HUDEP-2 (cell line): ENCODE results near the gene TMEM106B.
"Not testable (repeated sequence)": the region's sequence is repeated elsewhere in the genome, so short reads cannot be mapped to it uniquely, and the experiment has no call there.

Experiments used
- DNase-seq, 76 experiments: peaks; one replicate each; lab custom pipeline; 2025; ENCODE audit not compliant: unreplicated experiment in 76 of 76; lab: John Stamatoyannopoulos, UW

The TMEM106B gene

DNA sequence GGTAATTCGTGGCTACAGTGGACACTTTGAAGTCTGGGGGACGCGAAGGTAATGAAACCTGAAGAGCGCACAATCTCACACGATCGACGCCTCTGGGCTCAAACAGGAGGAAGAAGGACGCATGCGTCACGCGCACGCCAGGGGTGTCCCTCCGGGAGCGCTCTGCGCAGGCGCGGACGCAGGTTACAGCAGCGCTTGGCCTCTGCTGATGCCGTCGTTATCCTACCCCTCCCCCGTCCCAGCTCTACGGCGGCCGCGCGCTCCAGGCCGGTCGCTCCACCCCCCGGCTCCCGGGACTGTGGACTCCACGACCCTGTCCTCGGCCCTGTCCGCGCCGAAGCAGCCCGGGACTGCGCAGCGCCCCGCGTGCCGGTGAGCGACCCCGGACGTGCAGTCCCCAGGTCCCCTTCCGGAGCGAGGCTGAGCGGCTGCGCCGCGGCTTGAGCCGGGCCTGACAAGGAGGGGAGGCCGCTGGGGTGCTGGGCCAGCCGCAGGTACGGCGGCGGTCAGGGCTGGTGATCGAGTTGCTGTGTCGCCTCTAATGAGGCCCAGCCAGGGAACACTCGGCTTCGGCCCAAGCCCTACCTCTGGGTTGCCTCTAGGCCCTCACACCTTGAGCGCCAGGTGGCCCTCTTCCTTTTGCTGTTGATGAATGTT lies at the start of gene TMEM106B:
TMEM106B (plus strand) TSS at position 241 of the 657 bp plus-strand sequence. CDS start 3,517 bp downstream, outside the sequence.
- DNase-seq, result peak; percentile 15 to 98 (median 91)

DNA sequence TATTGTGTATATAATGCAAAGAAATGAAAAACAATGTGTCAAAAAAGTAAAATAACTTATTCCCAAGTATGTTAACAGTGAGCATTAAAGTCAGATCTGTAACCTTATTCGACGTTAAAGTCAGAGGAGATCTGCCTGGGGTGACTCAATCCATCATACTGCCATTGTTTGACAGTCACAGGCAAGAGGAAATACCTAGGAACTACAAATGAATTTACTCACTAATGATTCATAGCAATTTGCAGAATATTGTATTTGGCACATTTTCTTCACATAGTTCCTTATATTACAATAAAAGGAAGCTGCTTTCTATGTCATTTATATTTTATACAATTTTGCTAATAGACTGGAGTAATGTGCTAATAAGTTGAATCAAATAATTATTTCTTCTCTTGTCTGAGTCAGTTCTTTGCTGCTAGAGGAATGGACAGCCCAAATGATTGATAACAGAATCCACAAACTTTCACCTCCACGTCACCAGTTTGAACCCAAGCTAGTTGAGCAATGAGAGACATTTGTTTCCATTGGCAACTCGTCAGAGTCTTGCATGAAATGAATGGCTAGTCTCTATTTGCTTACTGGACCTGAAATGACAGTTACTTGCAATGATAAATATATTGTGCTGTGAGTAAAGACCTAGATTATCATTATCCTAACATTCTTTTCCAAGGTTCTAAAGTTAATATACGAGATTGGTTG lies 48.5 kb upstream of the TMEM106B start:
- no peak for DNase-seq

DNA sequence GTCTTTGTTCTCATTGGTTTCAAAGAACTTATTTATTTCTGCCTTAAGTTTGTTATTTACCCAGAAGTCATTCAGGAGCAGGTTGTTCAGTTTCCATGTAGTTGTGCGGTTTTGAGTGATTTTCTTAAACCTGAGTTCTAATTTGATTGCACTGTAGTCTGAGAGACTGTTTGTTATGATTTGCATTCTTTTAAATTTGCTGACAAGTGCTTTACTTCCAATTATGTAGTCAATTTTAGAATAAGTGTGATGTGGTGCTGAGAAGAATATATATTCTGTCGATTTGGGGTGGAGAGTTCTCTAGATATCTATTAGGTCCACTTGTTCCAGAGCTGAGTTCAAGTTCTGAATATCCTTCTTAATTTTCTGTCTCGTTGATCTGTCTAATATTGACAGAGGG lies 43.0 kb upstream of the TMEM106B start:
- DNase-seq, result not testable (repeated sequence)

DNA sequence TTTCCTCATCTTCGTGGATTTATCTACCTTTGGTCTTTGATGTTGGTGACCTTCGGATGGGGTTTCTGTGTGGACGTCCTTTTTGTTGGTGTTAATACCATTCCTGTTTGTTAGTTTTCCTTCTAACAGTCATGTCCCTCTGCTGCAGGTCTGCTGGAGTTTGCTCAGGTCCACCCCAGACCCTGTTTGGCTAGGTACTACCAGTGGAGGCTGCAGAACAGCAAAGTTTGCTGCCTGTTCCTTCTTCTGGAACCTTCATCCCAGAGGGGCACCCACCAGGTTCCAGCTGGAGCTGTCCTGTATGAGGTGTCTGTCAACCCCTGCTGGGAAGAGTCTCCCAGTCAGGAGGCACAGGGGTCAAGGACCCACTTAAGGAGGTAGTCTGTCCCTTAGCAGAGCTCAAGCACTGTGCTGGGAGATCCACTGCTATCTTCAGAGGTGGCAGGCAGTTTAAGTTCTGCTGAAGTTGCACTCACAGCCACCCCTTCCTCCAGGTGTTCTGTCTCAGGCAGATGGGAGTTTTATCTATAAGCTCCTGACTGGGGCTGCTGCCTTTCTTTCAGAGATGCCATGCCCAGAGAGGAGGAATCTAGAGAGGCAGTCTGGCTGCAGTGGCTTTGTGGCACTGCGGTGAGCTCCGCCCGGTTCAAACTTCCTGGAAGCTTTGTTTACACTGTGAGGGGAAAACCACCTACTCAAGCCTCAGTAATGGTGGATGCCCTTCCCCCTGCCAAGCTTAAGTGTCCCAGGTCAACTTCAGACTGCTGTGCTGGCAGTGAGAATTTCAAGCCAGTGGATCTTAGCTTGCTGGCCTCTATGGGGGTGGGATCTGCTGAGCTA lies 40.9 kb upstream of the TMEM106B start:
- DNase-seq, result not testable (repeated sequence)

DNA sequence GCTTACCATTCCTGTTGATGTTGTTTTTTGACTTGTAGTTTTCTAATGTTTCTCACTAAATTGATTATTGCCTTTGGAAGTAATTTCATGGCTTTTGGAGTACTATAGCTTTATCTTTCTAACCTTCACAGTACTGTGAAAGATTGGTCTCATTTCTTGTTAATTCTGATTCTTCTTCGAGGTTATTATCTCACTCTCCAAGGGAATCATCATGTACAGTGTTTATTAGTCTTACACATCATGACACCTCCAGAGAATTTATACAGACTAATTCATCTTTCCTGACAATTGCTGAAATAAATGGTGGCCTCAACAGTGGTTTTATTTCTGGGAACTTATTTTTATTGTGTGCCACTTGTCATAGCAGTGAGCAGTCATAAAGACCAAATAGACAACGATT lies 37.4 kb upstream of the TMEM106B start:
- DNase-seq, result no peak

DNA sequence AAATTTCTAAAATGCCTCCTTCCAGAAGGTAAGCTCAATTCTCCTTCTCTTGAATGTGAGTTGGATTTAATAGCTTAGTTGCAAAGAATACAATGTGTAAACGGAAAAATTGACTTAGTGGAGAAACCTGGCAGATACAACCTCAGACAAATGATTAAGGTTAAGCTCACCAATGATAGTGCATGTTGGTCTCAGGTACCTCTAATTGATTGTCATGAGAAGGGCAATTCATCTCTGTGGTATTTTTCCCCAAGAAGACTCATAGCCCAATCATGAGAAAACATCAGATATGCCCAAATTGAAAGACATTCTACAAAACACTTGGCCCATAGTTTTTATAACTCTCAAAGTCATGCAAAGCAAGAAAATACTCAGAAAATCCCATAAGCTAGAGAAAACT lies 36.2 kb upstream of the TMEM106B start:
- DNase-seq, result no peak

DNA sequence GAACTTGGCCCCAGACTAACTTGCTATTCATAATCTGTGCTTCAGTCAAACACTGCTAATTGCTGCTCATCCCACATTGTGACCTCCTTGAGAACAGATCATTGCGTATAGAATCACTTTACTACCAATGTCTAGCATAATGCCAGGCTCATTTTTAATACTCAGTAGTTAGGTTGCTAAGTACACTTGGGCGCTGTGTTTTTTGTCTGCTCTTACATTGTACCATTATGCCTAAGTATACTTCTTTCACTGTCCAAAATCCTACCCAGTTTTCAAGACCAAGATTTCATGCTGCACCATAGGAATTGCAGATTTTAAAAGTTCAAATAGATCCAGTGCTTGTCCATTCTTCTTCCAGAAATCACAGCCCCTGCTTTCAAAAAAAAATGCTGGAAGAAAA lies 32.8 kb upstream of the TMEM106B start:
- no peak for DNase-seq

DNA sequence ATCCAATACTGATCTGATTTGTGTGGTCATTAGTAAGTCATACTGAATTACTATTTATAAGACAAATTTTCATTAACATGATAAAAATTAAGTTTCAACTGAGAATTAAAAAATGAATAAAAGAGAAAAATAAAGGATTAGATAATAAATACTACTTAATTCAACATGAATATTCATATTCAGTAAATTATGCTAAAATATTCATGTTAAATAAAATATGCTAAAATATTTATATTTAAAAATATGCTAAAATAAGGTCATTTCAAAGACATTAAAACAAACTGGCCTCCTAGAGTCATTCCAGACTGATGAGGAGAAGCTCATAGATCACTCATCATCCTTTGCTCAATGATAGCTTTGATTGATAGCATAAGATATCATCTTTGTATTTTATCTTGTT lies 16.7 kb upstream of the TMEM106B start:
- DNase-seq, result no peak

DNA sequence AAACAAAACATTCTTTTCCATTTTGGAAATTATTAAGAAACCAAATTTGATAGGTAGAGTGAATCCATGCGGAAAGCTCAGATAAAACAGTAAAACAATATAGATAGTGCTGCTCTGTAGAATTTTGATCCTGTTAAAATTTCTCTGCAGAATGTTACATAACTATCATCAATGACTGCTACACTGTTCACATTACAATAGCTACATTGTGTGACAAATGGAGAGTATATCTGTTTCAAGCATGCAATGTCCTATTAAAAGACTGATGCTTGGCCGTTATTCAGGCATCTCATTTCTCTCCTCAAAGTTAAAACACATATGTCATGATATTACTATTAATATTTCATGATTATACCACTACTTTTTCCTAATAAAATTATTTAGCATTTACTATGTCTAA lies 14.7 kb upstream of the TMEM106B start:
- no peak for DNase-seq

DNA sequence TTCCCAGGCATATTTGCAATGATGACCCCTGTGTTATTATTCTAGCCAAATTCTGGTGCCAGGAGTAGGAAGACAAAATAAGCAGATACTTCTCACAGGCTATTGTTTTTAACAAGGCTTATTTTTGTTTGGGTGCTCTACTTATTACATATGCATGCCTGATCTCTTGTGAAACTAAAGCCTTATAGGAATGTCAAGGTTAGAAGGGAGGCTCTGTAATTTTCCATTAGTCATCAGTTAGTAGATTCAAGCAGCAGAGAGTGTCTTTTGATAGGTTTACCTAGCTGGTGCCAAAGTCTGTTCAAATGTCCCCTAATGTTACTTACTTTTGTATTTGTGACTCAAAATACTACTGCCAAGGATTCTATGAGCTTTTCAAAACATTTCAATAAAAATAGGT lies 11.7 kb upstream of the TMEM106B start:
- DNase-seq, result no peak

DNA sequence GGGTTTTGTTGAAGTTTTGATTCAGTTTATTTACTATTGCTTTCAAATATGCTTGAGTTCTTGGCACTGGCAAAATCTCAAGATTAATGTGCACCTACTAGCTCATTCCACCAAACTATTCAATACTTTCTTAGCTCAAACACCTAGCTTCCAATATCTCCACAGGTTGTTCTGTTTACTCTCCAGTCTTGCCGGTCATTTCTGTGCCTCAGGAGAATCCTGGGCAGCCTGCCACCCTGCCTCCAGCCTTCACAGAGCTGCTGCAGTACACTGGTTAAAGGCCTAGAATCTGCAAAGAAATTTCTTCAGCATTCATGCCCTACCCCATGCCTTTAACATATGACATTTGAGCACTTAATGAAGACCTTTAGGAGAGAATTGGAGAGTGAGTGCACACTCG lies 4.0 kb upstream of the TMEM106B start:
- no peak for DNase-seq

DNA sequence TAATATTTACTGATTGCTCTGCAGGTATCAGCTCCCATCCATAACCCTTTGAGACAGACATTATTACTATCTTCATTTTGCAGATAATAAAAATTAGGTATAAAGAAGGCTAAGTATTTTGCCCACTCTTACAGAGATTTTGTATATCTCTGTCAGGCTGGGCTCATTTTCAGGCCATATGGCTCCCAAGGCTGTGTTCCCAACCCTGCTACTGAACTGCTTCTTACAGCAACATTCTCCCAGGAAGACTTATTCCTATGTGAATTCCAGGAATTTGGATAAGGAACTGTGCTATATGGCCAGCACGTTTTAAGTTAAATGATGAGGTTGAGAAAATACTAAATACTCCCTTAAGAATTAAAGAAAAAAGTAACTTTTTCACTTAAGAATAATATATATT lies 1.9 kb upstream of the TMEM106B start:
- no peak for DNase-seq

DNA sequence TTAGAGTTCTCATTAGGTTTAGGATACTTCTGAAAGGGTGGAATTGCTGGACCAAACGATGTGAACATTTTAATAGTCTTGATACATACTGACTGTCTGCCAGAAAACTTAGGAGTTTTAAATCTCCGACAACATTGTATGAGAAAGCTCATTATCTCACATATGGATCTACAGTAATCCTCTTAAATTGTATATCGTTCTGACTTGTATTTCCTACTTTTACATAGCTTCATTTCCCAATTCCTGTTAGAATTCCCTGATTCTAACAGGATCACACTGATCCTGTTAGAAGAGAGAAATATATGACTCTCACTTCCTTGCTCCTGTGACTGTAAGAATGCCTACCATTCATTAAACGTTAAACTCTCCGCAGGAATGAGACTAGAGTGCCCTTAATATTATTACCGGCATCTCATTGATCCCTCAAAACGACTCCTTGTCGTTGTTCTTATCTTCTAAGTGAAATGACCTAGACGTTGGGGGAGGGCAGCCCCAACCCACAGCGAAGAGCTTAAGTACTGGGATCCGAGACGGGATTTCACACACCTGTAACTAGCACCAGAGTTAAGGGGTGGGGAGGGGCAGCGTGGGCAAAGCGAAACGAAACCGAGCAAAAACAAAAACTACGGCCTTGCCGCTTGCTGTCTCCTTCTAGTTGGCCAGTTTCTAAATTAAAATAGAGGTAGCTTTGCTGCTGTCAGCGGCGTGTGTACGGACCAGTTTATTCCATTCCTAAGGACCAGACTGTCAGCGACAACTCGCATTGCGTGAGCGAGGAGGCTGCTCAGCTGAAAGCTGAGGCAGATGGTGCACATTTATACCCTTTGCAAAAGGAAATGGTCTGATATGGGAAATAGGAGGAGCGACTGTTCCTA lies 678 bp upstream of the TMEM106B start:
- DNase-seq, result peak in 9 of 76 experiments; percentile 21 to 55 (median 31)

DNA sequence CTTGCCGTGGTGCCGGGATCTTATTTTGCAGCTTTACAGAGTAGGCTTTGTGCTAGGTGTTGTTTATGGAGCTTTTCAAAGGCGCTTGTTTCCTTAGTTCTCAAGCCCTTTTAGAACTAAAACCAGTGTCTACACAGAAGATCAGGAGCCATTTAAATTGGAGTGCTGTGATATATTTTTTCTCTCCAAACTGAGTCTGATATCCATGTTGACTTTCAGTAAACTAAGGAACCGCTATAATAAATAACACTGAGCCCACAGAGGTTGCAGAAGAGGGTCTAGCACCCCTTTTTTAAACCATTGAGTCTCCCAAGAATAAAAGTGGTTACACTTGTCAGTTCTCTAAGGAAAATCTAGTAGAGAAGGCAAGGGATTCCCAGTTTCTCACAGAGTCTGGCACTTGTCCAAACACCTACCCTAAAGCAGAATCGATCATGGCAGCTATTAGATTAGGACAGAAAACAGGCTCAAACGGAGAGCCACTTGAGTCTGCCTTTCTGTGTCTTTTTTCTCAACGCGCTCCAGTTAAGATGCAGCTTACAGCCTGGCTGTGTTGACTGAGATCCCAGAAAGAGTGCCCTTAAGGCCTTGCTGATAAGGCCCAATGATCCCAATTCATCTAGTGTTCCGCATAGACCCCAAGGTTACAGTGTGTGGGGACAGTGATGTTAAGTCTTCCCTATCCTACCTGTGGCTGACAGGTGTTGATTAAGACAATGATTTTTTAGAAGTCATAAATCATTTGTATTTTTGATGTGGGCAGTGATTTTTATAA lies 804 bp downstream of the TMEM106B start:
- DNase-seq, result peak in 22 of 76 experiments; percentile 3 to 43 (median 15)

DNA sequence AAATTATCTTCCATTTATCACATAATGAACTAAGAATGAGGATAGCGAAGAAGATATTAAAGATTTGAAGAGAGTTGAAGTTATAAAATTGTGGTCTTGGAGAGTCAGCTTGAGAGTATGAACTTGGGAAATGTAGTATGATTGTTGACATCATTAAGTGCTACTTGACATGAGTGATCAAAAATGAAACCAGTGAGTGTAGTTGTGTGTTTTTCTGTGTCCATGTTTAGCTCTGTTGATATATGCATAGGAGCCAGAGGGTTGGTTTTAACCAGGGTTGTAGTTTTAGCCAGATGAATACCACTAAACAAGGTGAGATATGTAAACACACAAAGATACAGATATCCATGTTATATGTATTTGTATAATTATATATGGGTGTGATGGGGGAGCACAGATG lies 6.2 kb downstream of the TMEM106B start:
- no peak for DNase-seq

DNA sequence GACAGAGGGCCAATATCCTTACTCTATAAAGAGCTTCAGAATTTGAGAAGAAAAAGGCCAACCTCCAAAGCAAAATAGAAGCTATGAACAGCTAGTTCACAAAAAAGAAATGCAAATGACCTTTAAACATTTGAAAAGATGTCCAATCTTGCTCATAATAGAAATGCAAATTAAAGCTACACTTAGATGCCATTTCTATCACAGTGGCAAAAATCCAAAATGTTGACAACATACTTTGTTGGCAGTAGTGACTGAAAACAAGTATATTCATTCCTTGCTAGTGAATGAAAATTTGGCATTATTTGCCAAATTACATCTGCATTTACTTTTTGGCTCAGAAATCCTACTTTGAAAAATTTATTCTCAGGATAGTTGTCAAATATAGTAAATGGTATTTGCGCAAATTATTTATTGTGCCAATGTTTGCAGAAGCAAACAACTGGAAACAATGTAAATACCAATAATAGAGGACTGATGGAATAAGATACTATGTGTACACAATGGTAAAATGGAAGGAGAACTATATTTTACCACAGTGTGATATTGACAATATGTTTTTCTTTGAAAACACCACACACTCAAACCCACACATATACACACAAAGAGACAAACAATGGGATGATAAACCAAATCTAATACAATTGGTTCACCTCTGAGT lies 9.4 kb downstream of the TMEM106B start:
- DNase-seq, result no peak

DNA sequence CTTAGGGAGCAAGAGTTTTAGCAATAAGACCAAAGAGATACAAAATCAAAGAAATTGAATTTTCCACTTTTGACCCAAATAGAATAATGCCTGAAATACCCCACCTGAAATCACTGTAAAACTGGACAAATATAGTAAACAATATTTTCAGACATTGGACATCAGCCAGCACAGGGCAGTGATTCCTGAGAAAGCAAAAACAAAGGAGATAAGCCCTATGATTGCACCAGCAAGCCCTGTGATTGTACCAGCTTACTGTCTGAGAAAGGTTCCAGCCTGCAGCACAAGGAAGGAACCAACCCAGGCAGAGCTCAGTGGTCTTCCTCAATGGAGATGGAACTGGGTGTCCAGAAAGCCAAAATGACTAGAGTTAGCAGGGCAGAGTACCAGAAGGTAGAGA lies 10.3 kb downstream of the TMEM106B start:
- DNase-seq, result no peak

DNA sequence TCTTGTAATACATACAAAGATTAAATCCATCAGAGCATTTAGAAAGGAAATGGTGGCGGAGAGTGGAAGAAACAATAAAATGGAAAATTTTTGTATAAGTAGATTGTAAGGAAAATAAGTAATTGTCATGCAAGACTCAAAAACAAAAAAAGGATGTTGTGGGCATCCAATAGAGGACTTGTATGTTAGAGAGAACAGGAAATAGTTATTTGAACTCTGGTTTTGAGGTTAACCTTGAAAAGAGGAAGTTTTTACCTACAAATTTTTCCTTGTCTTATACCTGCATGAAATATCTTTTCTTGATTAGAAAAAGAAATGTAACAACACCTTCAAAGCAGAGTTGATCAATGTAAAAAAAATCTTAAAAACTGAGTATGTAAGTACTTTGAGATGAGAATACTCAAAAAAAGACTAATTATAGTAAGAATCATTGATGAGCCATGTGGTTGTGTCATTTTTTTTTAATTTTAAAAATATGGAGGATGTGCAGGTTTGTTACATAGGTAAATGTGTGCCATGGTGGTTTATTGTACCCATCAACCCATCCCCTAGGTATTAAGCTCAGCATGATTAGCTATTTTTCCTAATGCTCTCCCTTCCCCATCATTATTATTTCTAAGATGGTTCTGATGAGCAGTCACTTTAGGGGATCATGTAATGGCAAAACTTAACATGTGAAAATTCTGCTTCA lies 11.9 kb downstream of the TMEM106B start:
- no peak for DNase-seq

DNA sequence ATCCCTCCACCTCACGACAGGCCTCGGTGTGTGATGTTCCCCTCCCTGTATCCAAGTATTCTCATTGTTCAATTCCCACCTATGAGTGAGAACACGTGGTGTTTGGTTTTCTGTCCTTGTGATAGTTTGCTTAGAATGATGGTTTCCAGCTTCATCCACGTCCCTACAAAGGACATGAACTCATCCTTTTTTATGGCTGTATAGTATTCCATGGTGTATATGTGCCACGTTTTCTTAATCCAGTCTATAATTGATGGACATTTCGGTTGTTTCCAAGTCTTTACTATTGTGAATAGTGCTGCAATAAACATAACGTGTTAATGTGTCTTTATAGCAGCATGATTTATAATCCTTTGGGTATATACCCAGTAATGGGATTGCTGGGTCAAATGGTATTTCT lies 13.9 kb downstream of the TMEM106B start:
- not testable (repeated sequence) for DNase-seq
